ENCODE measurements around the gene MAPKAP1.

The MAPKAP1 gene

GRCh38 chr9:125387861-125388524, 319.0 kb downstream of the MAPKAP1 start:
- no peaks in the 10 kb centered on the region for H4K20me1 ChIP-seq (ENCODE audit: insufficient read depth, low read length)
- H3K9me2 ChIP-seq (ENCODE audit: low read depth, low read length): no peaks in the 10 kb centered on the region
- no peaks in the 10 kb centered on the region for H3K27me3 ChIP-seq (ENCODE audit: insufficient read depth, low read length)
- no peaks in the 10 kb centered on the region for H3F3A ChIP-seq (ENCODE audit: insufficient read depth, low read length)
- no peaks in the 10 kb centered on the region for H3K4me1 ChIP-seq (ENCODE audit: insufficient read depth, low read length, severe bottlenecking)
- H3K9ac ChIP-seq (ENCODE audit: low read length): no peak overlapping the region
- no peaks in the 10 kb centered on the region for H3K36me3 ChIP-seq (ENCODE audit: insufficient read depth, low read length)
- H3K27ac ChIP-seq (ENCODE audit: low read depth, low read length, poor library complexity, severe bottlenecking): no peak overlapping the region
- no peaks in the 10 kb centered on the region for H3K9me3 ChIP-seq (ENCODE audit: low read length)
- no peak for TF ChIP-seq EZH2 (IDR thresholded peaks at IDR 0.05; ENCODE audit: borderline replicate concordance, low read length)
- no peak for TF ChIP-seq CTCF (IDR thresholded peaks at IDR 0.05; ENCODE audit: low read length)
- H3K4me3 ChIP-seq (ENCODE audit: low read depth, low read length, poor library complexity, severe bottlenecking): no peak overlapping the region
- H2AFZ ChIP-seq (ENCODE audit: low read length): no peak overlapping the region
- no peak overlapping the region for H3K4me2 ChIP-seq (ENCODE audit: low read length)
- no peaks in the 10 kb centered on the region for H3K79me2 ChIP-seq (ENCODE audit: insufficient read depth, low read length)
